ENCODE results near the gene LRRC9.

DNA sequence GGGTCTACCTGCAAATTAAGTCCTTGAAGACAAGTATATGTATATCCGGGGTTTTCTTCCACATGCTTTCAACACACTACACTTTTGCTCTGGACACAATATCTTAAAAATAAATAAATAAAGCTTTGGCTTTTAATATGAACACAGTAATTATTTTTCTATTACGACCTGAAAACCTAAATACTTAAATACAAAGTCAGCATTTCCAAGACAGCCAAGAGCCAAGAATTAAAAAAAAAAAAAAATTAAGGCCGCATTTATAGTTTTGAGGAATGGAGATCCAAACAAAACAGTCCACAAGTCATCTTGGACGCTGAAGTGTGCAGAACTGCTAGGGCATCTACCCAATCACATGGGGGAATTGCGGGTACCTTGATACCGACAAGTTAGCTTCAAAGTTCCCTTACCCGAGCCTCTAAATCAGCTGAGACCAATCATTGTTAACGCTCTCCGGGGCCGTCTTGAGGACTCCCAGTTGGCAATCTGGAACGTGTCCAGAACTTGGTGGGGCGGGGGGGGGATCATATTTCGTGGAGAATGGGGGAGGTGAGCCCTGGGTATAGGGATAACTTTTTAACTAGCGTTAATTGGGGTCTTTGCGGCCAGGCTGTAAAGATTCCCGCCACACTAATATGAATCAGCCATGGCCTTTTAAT, 171.0 kb downstream of the LRRC9 start:
- TF ChIP-seq CTCF (IDR thresholded peaks at IDR 0.05) (no peak), POLR2A (IDR thresholded peaks at IDR 0.05) (no peak)
